T-cell (primary cell): ENCODE results near the gene RXRA. TPM values are rescaled to one million over a fixed set of nuclear protein-coding genes. Genes with fewer than 3 reads are reported as not detected.

Experiments
- ATAC-seq, 4 experiments: fragments of 200-7000 bp in 3 of 4; fragments of 150-1000 bp in 1 of 4; cut with Tn5 transposase; replicated peaks in 1 of 4; 1 replicate in 3 of 4; 2 replicates in 1 of 4; pipeline ENCODE4 v1.10.0; 2021; ENCODE audit warnings: moderate library complexity in 3 of 4, mild to moderate bottlenecking in 2 of 4, moderate number of reproducible peaks in 1 of 4
- CTCF ChIA-PET, 2 donors: fragments of 300-600 bp; sonication (Branson Sonifier 250); formaldehyde crosslinking; loops; one replicate each; lab custom pipeline; 2022; ENCODE audit warnings: antibody characterized with exemption in 2 of 2; lab: Charles Lee
- POLR2A ChIA-PET, 2 donors: fragments of 300-600 bp; sonication (Branson Sonifier 250); formaldehyde crosslinking; loops; one replicate each; lab custom pipeline; 2022; ENCODE audit warnings: antibody characterized with exemption in 2 of 2; lab: Charles Lee
- DNase-seq, 35 experiments: peaks; one replicate each; pipeline versions ENCODE4 v3.0.0 to v3.0.0-alpha.2; 2013 to 2023
- H3K27ac ChIP-seq: one replicate; pipeline ENCODE4 v1.5.1; 2013; ENCODE audit warnings: low read length
- H3K27me3 ChIP-seq, 2 experiments: replicated peaks in 1 of 2; 1 replicate in 1 of 2; 2 replicates in 1 of 2; pipeline versions ENCODE4 v1.6.1 to v1.7.0; 2013; ENCODE audit warnings: low read length in 1 of 2, mixed read lengths in 1 of 2; ENCODE audit not compliant: control insufficient read depth in 2 of 2, insufficient read depth in 2 of 2; ENCODE audit errors: extremely low read depth in 1 of 2
- H3K36me3 ChIP-seq, 2 donors: 1 replicate in 1 of 2; 2 replicates in 1 of 2; pipeline versions ENCODE4 v1.6.1 to v1.7.0; 2013; ENCODE audit warnings: low read length in 1 of 2; ENCODE audit not compliant: control insufficient read depth in 2 of 2, insufficient read depth in 1 of 2; ENCODE audit errors: extremely low read depth in 1 of 2
- H3K4me1 ChIP-seq, 2 experiments: 1 replicate in 1 of 2; 2 replicates in 1 of 2; pipeline versions ENCODE4 v1.6.1 to v1.7.0; 2013; ENCODE audit warnings: low read length in 2 of 2, mixed read lengths in 1 of 2; ENCODE audit not compliant: insufficient read depth in 2 of 2, control insufficient read depth in 1 of 2; ENCODE audit errors: extremely low read depth in 1 of 2
- H3K4me3 ChIP-seq, 2 donors: 1 replicate in 1 of 2; 2 replicates in 1 of 2; pipeline versions ENCODE4 v1.5.1 to v1.7.0; 2013; ENCODE audit warnings: mild to moderate bottlenecking in 2 of 2, low read length in 1 of 2, moderate library complexity in 1 of 2; ENCODE audit not compliant: control insufficient read depth in 1 of 2; ENCODE audit errors: extremely low read depth in 1 of 2
- H3K9me3 ChIP-seq: 2 replicates; pipeline ENCODE4 v1.7.0; 2013
- H3K27ac Mint-ChIP-seq, 2 donors: one replicate each; pipeline ENCODE4 v1.8.0; 2020 to 2021; ENCODE audit warnings: mild to moderate bottlenecking in 2 of 2, mixed read lengths in 2 of 2
- H3K27me3 Mint-ChIP-seq, 2 donors: one replicate each; pipeline ENCODE4 v1.8.0; 2021 to 2022; ENCODE audit warnings: mixed read lengths in 2 of 2
- H3K36me3 Mint-ChIP-seq: one replicate; pipeline ENCODE4 v1.8.0; 2021; ENCODE audit warnings: mixed read lengths
- H3K4me1 Mint-ChIP-seq, 3 donors: one replicate each; pipeline ENCODE4 v1.8.0; 2020 to 2022; ENCODE audit warnings: mixed read lengths in 3 of 3, mild to moderate bottlenecking in 1 of 3
- H3K4me3 Mint-ChIP-seq, 3 donors: one replicate each; pipeline ENCODE4 v1.8.0; 2020 to 2022; ENCODE audit warnings: mild to moderate bottlenecking in 3 of 3, mixed read lengths in 3 of 3, moderate library complexity in 3 of 3
- H3K9me3 Mint-ChIP-seq, 3 donors: one replicate each; pipeline ENCODE4 v1.8.0; 2020 to 2022; ENCODE audit warnings: mixed read lengths in 3 of 3
- WGBS: methylation state at CpG from one replicate; pipeline ENCODE4 v1.1.5; 2013; ENCODE audit warnings: missing lambda C conversion rate; ENCODE audit not compliant: insufficient coverage; 5-methylcytosine and 5-hydroxymethylcytosine counted together
- total RNA-seq, 35 experiments: library from RNA in 6 of 35; stranded (reverse) in 6 of 35; fragments of 120-200 nt in 1 of 35; gene quantifications; one replicate each; pipeline versions ENCODE4 v1.2.1 to v1.2.4 and lab custom pipeline; 2013 to 2026

The RXRA gene
- total RNA-seq, 5 donors from 2014 or later (not counting 1 experiment from before 2014, with no cell fraction given), result 5.6 to 17.7 (median 14.5) TPM

DNA sequence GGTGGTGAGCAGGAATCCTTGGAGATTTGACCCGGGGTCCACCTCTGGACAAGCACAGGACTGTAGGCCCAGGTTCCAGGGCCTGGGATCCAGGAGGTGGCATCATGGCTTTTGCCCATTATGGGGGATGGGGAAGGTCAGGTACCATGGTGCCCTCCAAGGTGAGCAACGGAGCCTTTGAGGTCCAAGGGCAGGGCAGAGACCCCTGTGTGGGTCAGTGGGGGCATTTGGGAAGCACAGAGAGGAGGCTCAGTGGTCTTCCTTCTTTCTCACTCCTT, 117.7 kb downstream of the RXRA start:
- ATAC-seq (no peak), DNase-seq (no peak)
- H3K36me3 Mint-ChIP-seq, result no peaks in the 10 kb centered on the region
- CTCF ChIA-PET, result interaction anchor here in 1 of 2 donors (1.0 to 1.8 kb wide), 2 partner anchors 52 to 273 kb away, joined by 3 to 10 read pairs; no protein-coding TSS in a partner anchor
- Histone ChIP-seq H3K4me3 (no peak overlapping the region), H3K36me3 (no peaks in the 10 kb centered on the region), H3K27ac (peak overlapping the region; percentile 60), H3K27me3 (peaks cover 0 to 43% of the 10 kb centered on the region in 2 experiments), H3K4me1 (peaks cover 12 to 23% of the 10 kb centered on the region in 2 experiments), H3K9me3 (no peaks in the 10 kb centered on the region)
- POLR2A ChIA-PET, result no interaction called here
- peaks cover 0 to 4% of the 10 kb centered on the region in 2 donors for H3K27me3 Mint-ChIP-seq
- no peaks in the 10 kb centered on the region for H3K9me3 Mint-ChIP-seq
- peak overlapping the region in 1 of 2 donors; percentile 23 for H3K27ac Mint-ChIP-seq
- 89% methylated on average over 1 of the region's 2 CpGs for WGBS
- H3K4me3 Mint-ChIP-seq, result no peak overlapping the region
- peaks cover 8 to 21% (median 11%) of the 10 kb centered on the region in 3 donors for H3K4me1 Mint-ChIP-seq

DNA sequence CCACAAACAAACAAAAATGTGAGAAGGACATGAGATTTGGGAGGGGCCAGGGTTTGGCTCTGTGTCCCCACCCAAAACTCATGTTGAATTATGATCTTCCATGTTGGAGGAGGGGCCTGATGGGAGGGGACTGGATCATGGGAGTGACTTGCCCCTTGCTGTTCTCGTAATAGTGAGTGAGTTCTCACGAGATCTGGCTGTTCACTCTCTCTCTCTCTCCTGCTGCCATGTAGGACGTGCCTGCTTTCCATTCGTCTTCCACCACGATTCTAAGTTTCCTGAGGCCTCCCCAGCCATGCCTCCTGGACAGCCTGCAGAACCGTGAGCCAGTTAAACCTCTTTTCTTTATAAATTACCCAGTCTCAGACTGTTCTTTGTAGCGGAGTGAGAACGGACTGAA, 118.7 kb downstream of the RXRA start:
- DNase-seq (no peak), ATAC-seq (no peak)
- CTCF ChIA-PET, result no interaction called here
- Mint-ChIP-seq H3K4me1 (peaks cover 8 to 28% (median 11%) of the 10 kb centered on the region in 3 donors), H3K27me3 (peaks cover 0 to 4% of the 10 kb centered on the region in 2 donors), H3K9me3 (peaks cover 0 to 3% (median 3%) of the 10 kb centered on the region in 3 donors), H3K27ac (peak overlapping the region in 1 of 2 donors; percentile 49), H3K4me3 (no peak overlapping the region), H3K36me3 (peaks cover 3% of the 10 kb centered on the region)
- 84% methylated on average over 6 of the region's 8 CpGs for WGBS
- POLR2A ChIA-PET, result no interaction called here
- Histone ChIP-seq H3K4me1 (peaks cover 12 to 30% of the 10 kb centered on the region in 2 experiments), H3K9me3 (no peaks in the 10 kb centered on the region), H3K4me3 (no peak overlapping the region), H3K36me3 (no peaks in the 10 kb centered on the region), H3K27ac (no peak overlapping the region), H3K27me3 (peaks cover 0 to 46% of the 10 kb centered on the region in 2 experiments)

DNA sequence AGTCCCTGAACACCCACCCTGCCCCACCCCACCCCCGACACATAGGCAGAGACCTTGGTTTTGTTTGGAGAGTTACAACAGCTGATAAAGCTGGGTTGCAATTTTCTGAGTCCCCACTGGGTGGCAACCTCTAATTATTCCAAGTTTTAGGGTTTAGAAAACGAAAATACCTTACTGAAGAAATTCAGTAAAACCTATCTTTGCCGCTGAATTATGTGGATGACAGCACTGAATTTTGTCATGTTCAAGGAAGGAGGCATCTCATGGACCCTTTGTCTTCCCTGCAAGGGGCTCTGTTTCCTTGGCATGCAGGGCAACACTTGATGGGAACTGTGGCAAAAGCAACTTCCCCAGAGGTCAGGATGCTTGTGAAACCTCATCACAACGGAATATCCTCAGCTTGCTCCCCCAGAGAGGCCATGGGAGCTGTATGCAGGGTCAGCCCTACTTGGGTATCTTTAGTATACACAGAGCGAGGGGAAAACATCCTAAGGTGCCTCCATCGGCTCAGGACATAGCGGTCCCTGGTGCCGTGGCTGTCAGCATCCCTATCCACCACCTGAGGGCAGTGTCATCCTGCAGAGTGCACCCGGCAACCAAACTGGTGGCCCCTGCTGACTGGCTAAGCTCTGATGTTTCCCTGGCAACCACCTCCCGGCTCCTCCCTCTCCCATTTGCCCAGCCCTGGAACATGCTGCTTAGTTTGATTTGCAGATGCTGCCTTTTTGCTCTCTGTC, 123.1 kb downstream of the RXRA start:
- no peaks in the 10 kb centered on the region for H3K36me3 ChIP-seq
- Mint-ChIP-seq H3K27ac (peak overlapping the region in 1 of 2 donors; percentile 63), H3K36me3 (peaks cover 3% of the 10 kb centered on the region), H3K4me3 (no peak overlapping the region), H3K27me3 (no peaks in the 10 kb centered on the region), H3K9me3 (peaks cover 0 to 3% (median 3%) of the 10 kb centered on the region in 3 donors), H3K4me1 (peaks cover 0 to 12% (median 5%) of the 10 kb centered on the region in 3 donors)
- 3% methylated on average over 6 of the region's 10 CpGs for WGBS
- peaks cover 0 to 20% of the 10 kb centered on the region in 2 experiments for H3K27me3 ChIP-seq
- DNase-seq (peak; percentile 52 to 92 (median 83)), ATAC-seq (peak; percentile 99 to 100 (median 99))
- POLR2A ChIA-PET, result no interaction called here
- no peak overlapping the region for H3K4me3 ChIP-seq
- H3K27ac ChIP-seq, result no peak overlapping the region
- CTCF ChIA-PET, result interaction anchor here (0.6 to 1.7 kb wide), 10 partner anchors 58 to 424 kb away, joined by 3 to 8 read pairs (median 4); partner anchors contain the start of genes BRD3OS (in 1 of the 2), RNU6ATAC (in 1 of the 2) and WDR5 (in 1 of the 2)
- peaks cover 0 to 9% of the 10 kb centered on the region in 2 experiments for H3K4me1 ChIP-seq
- H3K9me3 ChIP-seq, result no peaks in the 10 kb centered on the region

DNA sequence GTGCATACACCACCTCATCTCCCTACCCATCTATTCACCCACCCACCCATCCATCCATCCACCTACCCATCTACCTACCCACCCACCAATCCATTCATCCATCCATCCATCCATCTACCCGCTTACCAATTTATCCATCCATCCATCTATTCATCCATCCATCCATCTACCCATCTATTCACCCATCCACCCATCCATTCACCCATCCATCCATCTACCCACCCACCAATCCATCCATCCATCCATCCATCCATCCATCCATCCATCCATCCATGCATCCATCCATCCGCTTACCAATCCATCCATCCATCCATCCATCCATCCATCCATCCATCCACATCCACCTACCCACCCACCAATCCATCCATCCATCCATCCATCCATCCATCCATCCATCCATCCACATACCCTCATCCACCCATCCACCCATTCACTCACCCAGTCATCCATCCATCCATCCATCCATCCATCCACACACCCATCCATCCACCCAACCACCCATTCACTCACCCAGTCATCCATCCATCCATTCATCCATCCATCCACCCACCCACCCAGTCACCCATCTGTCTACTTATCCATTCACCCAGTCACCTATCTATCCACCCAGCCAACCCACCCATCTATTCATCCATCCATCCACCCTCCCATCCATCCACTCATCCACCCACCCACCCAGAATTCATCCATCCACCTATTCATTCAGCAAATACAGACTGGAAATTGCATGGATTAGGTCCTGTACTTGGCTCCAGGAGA, 125.6 kb downstream of the RXRA start:
- CTCF ChIA-PET, result interaction anchor here in 1 of 2 donors (0.5 kb wide), 1 partner anchor 69 kb away, joined by 3 read pairs; no protein-coding TSS in a partner anchor
- peaks cover 4 to 26% of the 10 kb centered on the region in 2 experiments for H3K4me1 ChIP-seq
- POLR2A ChIA-PET, result no interaction called here
- WGBS, result 100% methylated on average over 1 of the region's 2 CpGs
- no peak overlapping the region for H3K27ac ChIP-seq
- H3K9me3 Mint-ChIP-seq, result peaks cover 0 to 3% (median 3%) of the 10 kb centered on the region in 3 donors
- peaks cover 8 to 17% (median 13%) of the 10 kb centered on the region in 3 donors for H3K4me1 Mint-ChIP-seq
- H3K27ac Mint-ChIP-seq, result no peak overlapping the region
- no peak for DNase-seq
- H3K27me3 ChIP-seq, result peaks cover 0 to 15% of the 10 kb centered on the region in 2 experiments
- H3K9me3 ChIP-seq, result no peaks in the 10 kb centered on the region
- no peaks in the 10 kb centered on the region for H3K36me3 ChIP-seq
- no peak overlapping the region for H3K4me3 Mint-ChIP-seq
- no peaks in the 10 kb centered on the region for H3K27me3 Mint-ChIP-seq
- H3K36me3 Mint-ChIP-seq, result peaks cover 3% of the 10 kb centered on the region
- H3K4me3 ChIP-seq, result no peak overlapping the region
- ATAC-seq, result no peak

DNA sequence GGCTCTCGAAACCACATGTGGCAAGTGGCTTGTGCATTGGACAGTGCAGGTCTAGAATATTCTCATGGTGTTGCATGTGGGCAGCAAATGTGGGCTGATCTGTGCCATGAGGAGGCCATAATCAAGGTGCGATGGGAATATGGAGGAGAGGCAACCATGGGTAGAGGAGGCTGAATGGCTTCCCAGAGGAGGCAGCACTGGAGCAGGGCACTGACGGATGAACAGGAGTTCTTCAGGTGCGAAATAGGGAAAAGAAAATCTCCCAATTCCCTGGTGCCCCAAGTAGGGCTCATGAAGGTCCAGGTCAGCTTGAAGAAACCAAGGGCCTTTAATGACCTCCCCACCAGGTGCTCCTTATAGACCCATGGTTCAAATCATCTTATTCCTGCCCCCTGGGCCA, 126.5 kb downstream of the RXRA start:
- Mint-ChIP-seq H3K4me3 (no peak overlapping the region), H3K9me3 (peaks cover 0 to 3% (median 3%) of the 10 kb centered on the region in 3 donors), H3K27ac (no peak overlapping the region), H3K36me3 (peaks cover 3% of the 10 kb centered on the region), H3K27me3 (no peaks in the 10 kb centered on the region), H3K4me1 (peaks cover 8 to 21% (median 13%) of the 10 kb centered on the region in 3 donors)
- Histone ChIP-seq H3K36me3 (no peaks in the 10 kb centered on the region), H3K27me3 (peaks cover 0 to 9% of the 10 kb centered on the region in 2 experiments), H3K4me1 (peaks cover 9 to 35% of the 10 kb centered on the region in 2 experiments), H3K27ac (no peak overlapping the region), H3K9me3 (no peaks in the 10 kb centered on the region), H3K4me3 (no peak overlapping the region)
- ATAC-seq, result no peak
- POLR2A ChIA-PET, result no interaction called here
- CTCF ChIA-PET, result interaction anchor here in 1 of 2 donors (0.6 kb wide), 1 partner anchor 307 kb away, joined by 4 read pairs; no protein-coding TSS in a partner anchor
- WGBS, result 87% methylated on average over 3 of the region's 4 CpGs
- no peak for DNase-seq

DNA sequence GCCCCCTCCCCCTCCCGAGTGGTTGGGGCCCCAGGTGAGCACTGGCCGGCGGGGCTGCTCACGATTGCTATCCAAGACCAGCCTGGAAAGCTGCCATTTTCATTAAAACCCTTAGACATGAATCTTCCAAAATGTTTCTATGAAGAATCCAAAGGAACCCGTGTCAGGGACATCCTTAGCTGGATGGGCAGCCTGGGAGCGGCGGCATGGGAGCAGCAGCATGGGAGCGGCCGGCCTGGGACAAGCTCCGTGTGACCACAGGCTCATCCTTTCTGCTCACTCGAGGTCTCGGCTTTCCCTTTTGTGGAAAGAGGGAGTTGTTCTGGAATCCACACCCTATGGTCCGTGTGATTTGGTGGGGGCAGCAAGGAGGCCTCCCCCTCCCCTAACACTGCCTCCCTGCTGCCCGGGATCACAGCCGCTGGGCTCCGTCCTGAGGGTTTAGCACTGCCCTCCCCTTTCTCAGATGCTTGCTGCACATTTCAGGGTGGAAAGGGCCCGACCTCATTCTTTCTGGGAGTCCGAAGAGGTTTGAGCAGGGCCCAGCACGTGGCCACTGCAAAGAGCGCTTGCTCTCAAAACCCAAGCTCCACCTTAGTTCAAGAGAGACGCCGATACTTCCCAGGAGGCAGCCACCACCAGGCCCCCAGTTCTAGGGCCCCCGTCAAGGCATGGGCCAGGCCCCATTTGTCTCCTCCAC, 127.7 kb downstream of the RXRA start:
- Mint-ChIP-seq H3K27ac (no peak overlapping the region), H3K4me3 (no peak overlapping the region), H3K9me3 (peaks cover 0 to 3% (median 3%) of the 10 kb centered on the region in 3 donors), H3K4me1 (peaks cover 8 to 21% (median 13%) of the 10 kb centered on the region in 3 donors), H3K27me3 (no peaks in the 10 kb centered on the region), H3K36me3 (peaks cover 3% of the 10 kb centered on the region)
- POLR2A ChIA-PET, result no interaction called here
- Histone ChIP-seq H3K4me1 (peaks cover 9 to 37% of the 10 kb centered on the region in 2 experiments), H3K9me3 (no peaks in the 10 kb centered on the region), H3K27ac (no peak overlapping the region), H3K36me3 (no peaks in the 10 kb centered on the region), H3K4me3 (no peak overlapping the region), H3K27me3 (peaks cover 0 to 3% of the 10 kb centered on the region in 2 experiments)
- no peak for ATAC-seq
- no peak for DNase-seq
- CTCF ChIA-PET, result no interaction called here
- WGBS, result 93% methylated on average over 13 of the region's 23 CpGs
